ENCODE measurements around the gene CYP4B1.
"Not testable (repeated sequence)": the region's sequence is repeated elsewhere in the genome, so short reads cannot be mapped to it uniquely, and the experiment has no call there.

Gene CYP4B1

GRCh38 chr1:46753985-46754384, 44.9 kb upstream of the CYP4B1 start:
- Histone ChIP-seq H3K9ac (ENCODE audit: low read length) (no peak overlapping the region), H3K27me3 (ENCODE audit: low read length) (no peaks in the 10 kb centered on the region), H3K4me3 (ENCODE audit: insufficient read depth, low read length, poor library complexity, severe bottlenecking) (no peak overlapping the region), H3F3A (ENCODE audit: insufficient read depth) (no peaks in the 10 kb centered on the region), H3K4me2 (ENCODE audit: low read depth, low read length, poor library complexity, severe bottlenecking) (no peak overlapping the region), H2AFZ (ENCODE audit: low read depth, low read length, severe bottlenecking) (no peak overlapping the region), H3K79me2 (ENCODE audit: insufficient read depth, low read length) (no peaks in the 10 kb centered on the region), H3K9me3 (ENCODE audit: insufficient read depth, low read length) (no peaks in the 10 kb centered on the region), H4K20me1 (ENCODE audit: low read depth, low read length) (no peaks in the 10 kb centered on the region), H3K27ac (ENCODE audit: low read depth, low read length) (no peak overlapping the region), H3K36me3 (ENCODE audit: low read length) (no peaks in the 10 kb centered on the region), H3K9me2 (replicated peaks; ENCODE audit: insufficient read depth, low read length) (no peaks in the 10 kb centered on the region)
- TF ChIP-seq EZH2phosphoT487 (conservative IDR thresholded peaks at IDR 0.05; ENCODE audit: low read length) (no peak), CTCF (IDR thresholded peaks at IDR 0.05; ENCODE audit: insufficient read depth, low read length, poor library complexity, severe bottlenecking) (no peak)

- H2AFZ ChIP-seq (ENCODE audit: low read depth, low read length, severe bottlenecking); H4K20me1 ChIP-seq (ENCODE audit: low read depth, low read length); H3K4me2 ChIP-seq (ENCODE audit: low read depth, low read length, poor library complexity, severe bottlenecking); H3K27me3 ChIP-seq (ENCODE audit: low read length); H3K9ac ChIP-seq (ENCODE audit: low read length); H3K4me3 ChIP-seq (ENCODE audit: insufficient read depth, low read length, poor library complexity, severe bottlenecking); H3K36me3 ChIP-seq (ENCODE audit: low read length); H3K9me3 ChIP-seq (ENCODE audit: insufficient read depth, low read length); H3F3A ChIP-seq (ENCODE audit: insufficient read depth); H3K79me2 ChIP-seq (ENCODE audit: insufficient read depth, low read length); H3K9me2 ChIP-seq (replicated peaks; ENCODE audit: insufficient read depth, low read length); H3K27ac ChIP-seq (ENCODE audit: low read depth, low read length): not testable (repeated sequence)
Observed at GRCh38 chr1:46754707-46755106, 44.1 kb upstream of the CYP4B1 start.

- H3K9me3 ChIP-seq (ENCODE audit: insufficient read depth, low read length): no peaks in the 10 kb centered on the region
- no peak overlapping the region for H3K27ac ChIP-seq (ENCODE audit: low read depth, low read length)
- no peak overlapping the region for H3K4me3 ChIP-seq (ENCODE audit: insufficient read depth, low read length, poor library complexity, severe bottlenecking)
- no peaks in the 10 kb centered on the region for H3K9me2 ChIP-seq (replicated peaks; ENCODE audit: insufficient read depth, low read length)
- no peaks in the 10 kb centered on the region for H3K27me3 ChIP-seq (ENCODE audit: low read length)
- H2AFZ ChIP-seq (ENCODE audit: low read depth, low read length, severe bottlenecking): no peak overlapping the region
- H3K36me3 ChIP-seq (ENCODE audit: low read length): no peaks in the 10 kb centered on the region
- no peaks in the 10 kb centered on the region for H3K79me2 ChIP-seq (ENCODE audit: insufficient read depth, low read length)
- no peak for TF ChIP-seq EZH2phosphoT487 (conservative IDR thresholded peaks at IDR 0.05; ENCODE audit: low read length)
- no peak for TF ChIP-seq CTCF (IDR thresholded peaks at IDR 0.05; ENCODE audit: insufficient read depth, low read length, poor library complexity, severe bottlenecking)
- no peak overlapping the region for H3K9ac ChIP-seq (ENCODE audit: low read length)
- H3F3A ChIP-seq (ENCODE audit: insufficient read depth): no peaks in the 10 kb centered on the region
- no peak overlapping the region for H3K4me2 ChIP-seq (ENCODE audit: low read depth, low read length, poor library complexity, severe bottlenecking)
- no peaks in the 10 kb centered on the region for H4K20me1 ChIP-seq (ENCODE audit: low read depth, low read length)
Observed at GRCh38 chr1:46755121-46755520, 43.7 kb upstream of the CYP4B1 start.

DNA sequence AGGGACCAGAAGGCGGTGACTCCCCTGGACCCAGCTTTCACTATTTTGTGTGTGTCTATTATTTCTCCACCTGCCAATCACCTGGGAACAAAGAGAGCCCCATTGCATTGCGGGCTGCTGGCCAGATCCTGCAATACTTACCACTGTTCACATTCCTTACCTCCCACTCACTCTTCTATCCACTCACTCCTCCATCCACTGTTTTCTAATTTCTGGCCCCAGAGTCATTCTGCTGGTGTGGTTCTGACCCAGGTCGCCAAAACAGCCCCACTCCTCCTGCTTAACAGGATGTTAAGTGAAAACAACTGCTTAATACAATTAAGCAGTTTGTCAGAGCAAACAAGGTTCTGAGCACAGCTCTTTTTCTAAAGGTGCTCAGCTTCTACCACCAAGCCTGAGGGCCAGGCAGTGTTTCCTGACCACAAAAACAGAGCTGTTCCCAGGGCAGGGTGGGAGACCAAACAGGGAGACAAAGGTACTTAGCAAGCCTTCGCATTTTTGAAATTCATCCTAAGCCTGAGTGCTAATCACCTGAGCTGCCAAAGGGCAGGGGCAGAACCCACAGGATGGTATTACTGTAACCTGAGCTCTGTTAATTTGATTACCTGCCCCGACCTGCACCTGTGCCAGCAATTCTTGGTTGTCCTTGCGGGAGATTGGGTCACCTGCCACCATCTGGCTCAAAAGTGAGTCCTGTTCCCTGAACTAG, 41.4 kb upstream of the CYP4B1 start:
- Histone ChIP-seq H3K9me3 (ENCODE audit: insufficient read depth, low read length) (no peaks in the 10 kb centered on the region), H3K79me2 (ENCODE audit: insufficient read depth, low read length) (no peaks in the 10 kb centered on the region), H3F3A (ENCODE audit: insufficient read depth) (no peaks in the 10 kb centered on the region), H3K27ac (ENCODE audit: low read depth, low read length) (no peak overlapping the region), H3K9ac (ENCODE audit: low read length) (no peak overlapping the region), H4K20me1 (ENCODE audit: low read depth, low read length) (no peaks in the 10 kb centered on the region), H2AFZ (ENCODE audit: low read depth, low read length, severe bottlenecking) (no peak overlapping the region), H3K27me3 (ENCODE audit: low read length) (no peaks in the 10 kb centered on the region), H3K4me3 (ENCODE audit: insufficient read depth, low read length, poor library complexity, severe bottlenecking) (no peak overlapping the region), H3K4me2 (ENCODE audit: low read depth, low read length, poor library complexity, severe bottlenecking) (no peak overlapping the region), H3K9me2 (replicated peaks; ENCODE audit: insufficient read depth, low read length) (no peaks in the 10 kb centered on the region), H3K36me3 (ENCODE audit: low read length) (no peaks in the 10 kb centered on the region)
- TF ChIP-seq CTCF (IDR thresholded peaks at IDR 0.05; ENCODE audit: insufficient read depth, low read length, poor library complexity, severe bottlenecking): no peak
- no peak for TF ChIP-seq EZH2phosphoT487 (conservative IDR thresholded peaks at IDR 0.05; ENCODE audit: low read length)

Data from SU-DHL-6 (cell line).